DOHH2 (cell line): ENCODE data around the gene VAV1.

Experiments used
- H3F3A ChIP-seq: fragments of 200-600 bp; sonication (generic), shearing (Covaris generic); 2 replicates; pipeline ENCODE4 v1.6.0; 2016; ENCODE audit warnings: antibody characterized with exemption, mild to moderate bottlenecking; ENCODE audit not compliant: control insufficient read depth, insufficient read depth
- H3K27ac ChIP-seq: fragments of 200-600 bp; sonication (generic); 2 replicates; pipeline ENCODE4 v1.5.1; 2014; ENCODE audit warnings: low read depth, mild to moderate bottlenecking, low read length, moderate library complexity
- H3K27me3 ChIP-seq: fragments of 200-600 bp; sonication (generic); 2 replicates; pipeline ENCODE4 v1.6.1; 2014; ENCODE audit warnings: mild to moderate bottlenecking, low read length, mixed read lengths; ENCODE audit not compliant: control insufficient read depth
- H3K36me3 ChIP-seq: fragments of 200-600 bp; sonication (generic); 2 replicates; pipeline ENCODE4 v1.6.1; 2014; ENCODE audit warnings: mild to moderate bottlenecking, low read length, moderate library complexity, mixed read lengths; ENCODE audit not compliant: control insufficient read depth
- H3K4me1 ChIP-seq: fragments of 200-600 bp; sonication (generic); 2 replicates; pipeline ENCODE4 v1.6.1; 2014; ENCODE audit warnings: mild to moderate bottlenecking, low read length, mixed read lengths; ENCODE audit not compliant: control insufficient read depth
- H3K4me2 ChIP-seq: fragments of 200-600 bp; sonication (generic); 2 replicates; pipeline ENCODE4 v1.6.0; 2014; ENCODE audit warnings: mild to moderate bottlenecking, low read length, moderate library complexity
- H3K4me3 ChIP-seq: fragments of 200-600 bp; sonication (generic); 2 replicates; pipeline ENCODE4 v1.5.1; 2014; ENCODE audit warnings: mild to moderate bottlenecking, low read length, mixed read lengths
- H3K79me2 ChIP-seq: fragments of 200-600 bp; sonication (generic); 2 replicates; pipeline ENCODE4 v1.6.1; 2014; ENCODE audit warnings: mild to moderate bottlenecking, low read length, mixed read lengths; ENCODE audit not compliant: control insufficient read depth
- H3K9me2 ChIP-seq: fragments of 200-600 bp; sonication (generic); replicated peaks from 2 replicates; pipeline ENCODE4 v1.6.1; 2014; ENCODE audit warnings: mild to moderate bottlenecking, low read length, mixed read lengths; ENCODE audit not compliant: control insufficient read depth
- H3K9me3 ChIP-seq: fragments of 200-600 bp; sonication (generic); 2 replicates; pipeline ENCODE4 v1.6.1; 2014; ENCODE audit warnings: antibody characterized with exemption, low read length, mixed read lengths; ENCODE audit not compliant: control insufficient read depth, insufficient read depth
- H4K20me1 ChIP-seq: fragments of 200-600 bp; sonication (generic); 2 replicates; pipeline ENCODE4 v1.6.0; 2014; ENCODE audit warnings: low read depth, mild to moderate bottlenecking, antibody characterized with exemption, low read length, moderate library complexity; ENCODE audit not compliant: control insufficient read depth, insufficient read depth
- CTCF ChIP-seq: fragments of 200-600 bp; sonication (generic); IDR thresholded peaks from one replicate; pipeline ENCODE4 v1.5.1; 2014; ENCODE audit warnings: antibody characterized with exemption, mild to moderate bottlenecking, low read depth, low read length; ENCODE audit not compliant: poor library complexity, severe bottlenecking
- EZH2phosphoT487 ChIP-seq: fragments of 200-600 bp; sonication (generic); IDR thresholded peaks from 2 replicates; pipeline ENCODE4 v1.6.1; 2017; ENCODE audit warnings: borderline replicate concordance, mild to moderate bottlenecking, antibody characterized with exemption, low read length, moderate library complexity, mixed read lengths

The VAV1 gene

GRCh38 chr19:6731822-6732221 lies 40.7 kb upstream of the VAV1 start:
- peaks cover 8% of the 10 kb centered on the region; the same call in 1 of the 2 replicates for H3F3A ChIP-seq
- no peaks in the 10 kb centered on the region for H3K27me3 ChIP-seq
- no peaks in the 10 kb centered on the region for H4K20me1 ChIP-seq
- H3K36me3 ChIP-seq = no peaks in the 10 kb centered on the region; the same call in 1 of the 2 replicates
- H3K4me2 ChIP-seq = no peak overlapping the region
- H3K27ac ChIP-seq = no peak overlapping the region
- no peak overlapping the region for H3K4me3 ChIP-seq
- TF ChIP-seq EZH2phosphoT487 (no peak), CTCF (no peak)
- H3K4me1 ChIP-seq = peaks cover 35% of the 10 kb centered on the region
- H3K9me3 ChIP-seq = no peaks in the 10 kb centered on the region
- H3K9me2 ChIP-seq = no peaks in the 10 kb centered on the region
- peaks cover 12% of the 10 kb centered on the region for H3K79me2 ChIP-seq

DNA sequence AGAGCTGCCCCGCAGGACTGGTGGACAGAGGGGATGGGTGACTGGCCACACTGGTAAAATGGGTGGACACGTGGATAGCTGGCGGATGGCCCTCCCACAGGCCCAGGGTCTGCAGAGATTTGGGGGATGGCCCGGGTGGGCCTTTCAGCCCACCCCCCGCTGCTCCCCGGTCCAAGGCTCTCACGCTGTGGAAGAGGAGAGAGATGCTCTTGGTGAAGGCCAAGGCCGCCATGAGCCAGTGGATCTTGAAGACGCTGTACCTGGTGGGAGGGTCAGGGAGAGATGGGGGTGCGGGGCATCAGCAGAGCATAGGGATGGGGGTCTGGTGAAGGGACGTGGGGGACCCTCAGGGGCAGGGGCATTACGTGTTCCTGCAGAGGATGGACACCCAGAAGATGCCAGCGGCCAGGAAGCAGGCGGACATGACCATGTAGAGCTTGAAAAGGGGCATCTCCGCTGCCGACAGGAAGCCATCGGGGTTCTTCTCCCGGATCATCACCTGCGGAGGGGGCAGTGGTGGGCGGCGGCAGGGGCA lies 39.6 kb upstream of the VAV1 start:
- H3K27me3 ChIP-seq = no peaks in the 10 kb centered on the region
- peaks cover 9% of the 10 kb centered on the region; the same call in 1 of the 2 replicates for H3F3A ChIP-seq
- H3K9me2 ChIP-seq = no peaks in the 10 kb centered on the region
- peaks cover 12% of the 10 kb centered on the region for H3K79me2 ChIP-seq
- TF ChIP-seq CTCF (no peak), EZH2phosphoT487 (no peak)
- H3K4me3 ChIP-seq = no peak overlapping the region
- peaks cover 29% of the 10 kb centered on the region for H3K4me1 ChIP-seq
- no peak overlapping the region for H3K27ac ChIP-seq
- H3K9me3 ChIP-seq = no peaks in the 10 kb centered on the region
- H3K4me2 ChIP-seq = no peak overlapping the region
- H4K20me1 ChIP-seq = no peaks in the 10 kb centered on the region
- no peaks in the 10 kb centered on the region; the same call in 1 of the 2 replicates for H3K36me3 ChIP-seq

- H3K4me1 ChIP-seq = peaks cover 29% of the 10 kb centered on the region
- no peak overlapping the region for H3K27ac ChIP-seq
- peaks cover 10% of the 10 kb centered on the region for H3F3A ChIP-seq
- H3K36me3 ChIP-seq = no peaks in the 10 kb centered on the region; the same call in 1 of the 2 replicates
- H3K9me2 ChIP-seq = no peaks in the 10 kb centered on the region
- no peaks in the 10 kb centered on the region for H3K9me3 ChIP-seq
- TF ChIP-seq CTCF (peak; percentile 61), EZH2phosphoT487 (no peak)
- H4K20me1 ChIP-seq = no peaks in the 10 kb centered on the region
- H3K27me3 ChIP-seq = no peaks in the 10 kb centered on the region
- H3K4me2 ChIP-seq = no peak overlapping the region
- H3K4me3 ChIP-seq = no peak overlapping the region
- H3K79me2 ChIP-seq = peaks cover 12% of the 10 kb centered on the region
Measured at GRCh38 chr19:6733338-6734095, 39.0 kb upstream of the VAV1 start.
